DOHH2 (cell line): ENCODE data around the gene SEPTIN2.

ENCODE experiments used
- CTCF ChIP-seq: fragments of 200-600 bp; sonication (generic); IDR thresholded peaks from one replicate; pipeline ENCODE4 v1.5.1; 2014; ENCODE audit warnings: antibody characterized with exemption, mild to moderate bottlenecking, low read depth, low read length; ENCODE audit not compliant: poor library complexity, severe bottlenecking
- EZH2phosphoT487 ChIP-seq: fragments of 200-600 bp; sonication (generic); IDR thresholded peaks from 2 replicates; pipeline ENCODE4 v1.6.1; 2017; ENCODE audit warnings: borderline replicate concordance, mild to moderate bottlenecking, antibody characterized with exemption, low read length, moderate library complexity, mixed read lengths

- no peak for TF ChIP-seq CTCF
- no peak for TF ChIP-seq EZH2phosphoT487
Measured at GRCh38 chr2:241350878-241351639, 35.3 kb downstream of the SEPTIN2 start.
